SH-SY5Y (cell line): ENCODE data around the gene SPATS2.

Experiments
- GATA2 ChIP-seq: IDR thresholded peaks from 2 replicates; pipeline ENCODE4 v1.6.1; 2011; ENCODE audit warnings: mild to moderate bottlenecking, low read depth, low read length
- GATA3 ChIP-seq: IDR thresholded peaks from 2 replicates; pipeline ENCODE4 v1.6.1; 2011; ENCODE audit warnings: low read depth, mild to moderate bottlenecking, low read length, moderate library complexity

DNA sequence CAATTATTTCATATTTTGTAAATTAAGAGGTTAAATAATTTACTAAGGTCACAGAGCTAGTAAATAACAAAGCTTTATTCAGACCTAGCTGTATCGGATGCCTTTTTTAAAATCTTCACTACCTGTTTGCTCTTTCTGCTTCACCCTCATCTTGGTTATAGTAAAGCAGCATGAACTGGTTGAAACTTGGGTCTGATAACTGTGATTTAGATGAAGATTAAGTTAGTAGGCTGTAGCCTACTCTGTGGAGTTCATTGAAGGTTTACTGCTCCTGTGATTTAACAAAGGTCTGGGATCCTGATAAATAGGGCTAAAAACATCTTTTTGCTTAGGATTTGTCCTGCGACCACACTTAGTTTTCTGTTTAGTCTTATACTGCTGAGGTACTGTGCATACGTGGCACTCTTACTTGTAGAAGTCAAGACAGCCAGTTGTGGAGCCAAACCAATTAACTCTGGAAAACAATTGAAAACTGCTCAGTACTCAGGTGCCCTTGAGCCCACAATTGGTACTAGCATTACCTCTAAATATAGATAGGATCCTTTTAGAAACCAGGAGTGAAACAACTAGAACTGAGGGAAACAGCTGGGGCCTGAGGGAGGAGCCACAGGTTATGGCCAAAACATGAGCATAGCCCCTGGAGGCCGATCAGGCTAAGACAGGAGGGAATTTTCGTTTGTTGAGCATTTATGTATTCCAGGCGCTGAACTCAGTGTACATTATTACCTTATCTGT lies 2.3 kb downstream of the SPATS2 start:
- no peak for TF ChIP-seq GATA2
- TF ChIP-seq GATA3, result no peak
